ENCODE results near the gene NFKBIE. TPM values are rescaled to one million over a fixed set of nuclear protein-coding genes. Genes with fewer than 3 reads are reported as not detected.

The NFKBIE gene
- total RNA-seq, 1 donor from 2014 or later, result 10.1 TPM

GRCh38 chr6:44214307-44214706 lies 51.0 kb downstream of the NFKBIE start:
- no peak overlapping the region for H3K9ac ChIP-seq (ENCODE audit: low read length)
- H3K27ac ChIP-seq (ENCODE audit: low read depth, low read length), result no peak overlapping the region
- peaks cover 23% of the 10 kb centered on the region for H3K27me3 Mint-ChIP-seq (ENCODE audit: low read depth, unreplicated experiment)
- H3K4me3 ChIP-seq (ENCODE audit: insufficient read depth, low read depth, low read length), result no peak overlapping the region
- H3K27ac Mint-ChIP-seq (ENCODE audit: unreplicated experiment), result no peak overlapping the region
- no peaks in the 10 kb centered on the region for H3K36me3 Mint-ChIP-seq (ENCODE audit: low read depth, unreplicated experiment)
- H3K4me2 ChIP-seq (ENCODE audit: low read length), result no peak overlapping the region
- FAIRE-seq (no peak), DNase-seq (ENCODE audit: low read depth) (no peak)
- no peaks in the 10 kb centered on the region for H3K9me3 Mint-ChIP-seq (ENCODE audit: unreplicated experiment)
- H2AFZ ChIP-seq (ENCODE audit: low read depth, low read length), result no peak overlapping the region
- H3K4me1 ChIP-seq (ENCODE audit: insufficient read depth, low read length), result peaks cover 15% of the 10 kb centered on the region
- TF ChIP-seq CTCF (IDR thresholded peaks at IDR 0.05; ENCODE audit: insufficient read depth, low read depth, low read length) (no peak), EZH2 (IDR thresholded peaks at IDR 0.05; ENCODE audit: insufficient read depth, low read length) (no peak)
- H3K36me3 ChIP-seq (ENCODE audit: insufficient read depth, low read length), result no peaks in the 10 kb centered on the region
- no peak overlapping the region for H3K4me3 Mint-ChIP-seq (ENCODE audit: unreplicated experiment)
- peaks cover 6% of the 10 kb centered on the region for H3K27me3 ChIP-seq (ENCODE audit: insufficient read depth, low read length)
- no peaks in the 10 kb centered on the region for H3K79me2 ChIP-seq (ENCODE audit: insufficient read depth, low read length)
- no peaks in the 10 kb centered on the region for H4K20me1 ChIP-seq (ENCODE audit: insufficient read depth, low read length)
- H3K9me3 ChIP-seq (ENCODE audit: insufficient read depth, low read depth, low read length), result no peaks in the 10 kb centered on the region
- peaks cover 13% of the 10 kb centered on the region for H3K4me1 Mint-ChIP-seq (ENCODE audit: low read depth, unreplicated experiment)

- no peak overlapping the region for H3K4me3 Mint-ChIP-seq (ENCODE audit: unreplicated experiment)
- H3K9me3 ChIP-seq (ENCODE audit: insufficient read depth, low read depth, low read length), result no peaks in the 10 kb centered on the region
- no peaks in the 10 kb centered on the region for H3K4me1 Mint-ChIP-seq (ENCODE audit: low read depth, unreplicated experiment)
- H3K9me3 Mint-ChIP-seq (ENCODE audit: unreplicated experiment), result no peaks in the 10 kb centered on the region
- H3K4me1 ChIP-seq (ENCODE audit: insufficient read depth, low read length), result no peaks in the 10 kb centered on the region
- peaks cover 20% of the 10 kb centered on the region for H3K27me3 Mint-ChIP-seq (ENCODE audit: low read depth, unreplicated experiment)
- H4K20me1 ChIP-seq (ENCODE audit: insufficient read depth, low read length), result no peaks in the 10 kb centered on the region
- TF ChIP-seq CTCF (IDR thresholded peaks at IDR 0.05; ENCODE audit: insufficient read depth, low read depth, low read length), result no peak
- TF ChIP-seq EZH2 (IDR thresholded peaks at IDR 0.05; ENCODE audit: insufficient read depth, low read length), result no peak
- DNase-seq (ENCODE audit: low read depth), result no peak
- H3K27me3 ChIP-seq (ENCODE audit: insufficient read depth, low read length), result peaks cover 9% of the 10 kb centered on the region
- H3K36me3 ChIP-seq (ENCODE audit: insufficient read depth, low read length), result no peaks in the 10 kb centered on the region
- FAIRE-seq, result no peak
- no peak overlapping the region for H3K27ac Mint-ChIP-seq (ENCODE audit: unreplicated experiment)
- H3K27ac ChIP-seq (ENCODE audit: low read depth, low read length), result no peak overlapping the region
- no peaks in the 10 kb centered on the region for H3K79me2 ChIP-seq (ENCODE audit: insufficient read depth, low read length)
- no peak overlapping the region for H3K4me3 ChIP-seq (ENCODE audit: insufficient read depth, low read depth, low read length)
- H2AFZ ChIP-seq (ENCODE audit: low read depth, low read length), result no peak overlapping the region
- no peak overlapping the region for H3K4me2 ChIP-seq (ENCODE audit: low read length)
- no peak overlapping the region for H3K9ac ChIP-seq (ENCODE audit: low read length)
- no peaks in the 10 kb centered on the region for H3K36me3 Mint-ChIP-seq (ENCODE audit: low read depth, unreplicated experiment)
Observed at GRCh38 chr6:44211284-44211683, 54.1 kb downstream of the NFKBIE start.

Other genes starting within 250 kb of the NFKBIE start
- 53.4 and 56.1 TPM in 2 replicates for gene MRPL14, start 138.1 kb downstream of the NFKBIE start, total RNA-seq
- 86.6 and 95.6 TPM in 2 replicates for gene TMEM63B, start 138.0 kb downstream of the NFKBIE start, total RNA-seq
- not detected in 2 replicates for gene CAPN11, start 106.7 kb downstream of the NFKBIE start, total RNA-seq
- gene MYMX, start 48.6 kb downstream of the NFKBIE start, total RNA-seq, result not detected in 2 replicates
- gene SLC29A1, start 42.0 kb downstream of the NFKBIE start, total RNA-seq, result 14.8 and 15.3 TPM in 2 replicates
- gene HSP90AB1, start 18.4 kb downstream of the NFKBIE start, total RNA-seq, result 859 and 914 TPM in 2 replicates
- 61.8 and 66.6 TPM in 2 replicates for gene SLC35B2, start 8.0 kb downstream of the NFKBIE start, total RNA-seq
- 0.07 and 0.09 TPM in 2 replicates for gene TMEM151B, start 4.9 kb upstream of the NFKBIE start, total RNA-seq
- gene AARS2, start 47.8 kb upstream of the NFKBIE start, total RNA-seq, result 10.9 and 12.3 TPM in 2 replicates
- gene SPATS1, start 77.1 kb upstream of the NFKBIE start, total RNA-seq, result not detected in 2 replicates
- gene CDC5L, start 122.2 kb upstream of the NFKBIE start, total RNA-seq, result 16.8 and 18.2 TPM in 2 replicates